GM23338 (cell line): ENCODE data around the gene LGALS8. TPM values are rescaled to one million over a fixed set of nuclear protein-coding genes. Genes with fewer than 3 reads are reported as not detected.

Experiments
- ATAC-seq: fragments of 200-7000 bp; cut with Tn5 transposase; 3 replicates; pipeline ENCODE4 v1.9.1; 2020
- DNase-seq: peaks from one replicate; pipeline ENCODE4 v3.0.0-alpha.2; 2015; ENCODE audit warnings: low spot score
- H2AFZ ChIP-seq: fragments of 200-600 bp; sonication (generic); 2 replicates; pipeline ENCODE4 v1.8.0; 2016; ENCODE audit warnings: antibody characterized with exemption, mild to moderate bottlenecking, moderate library complexity
- H3F3A ChIP-seq: fragments of 200-600 bp; sonication (generic); replicated peaks from 2 replicates; pipeline ENCODE4 v1.8.0; 2017; ENCODE audit warnings: antibody characterized with exemption, mixed run types, low read depth
- H3K27ac ChIP-seq: fragments of 200-600 bp; sonication (generic); 2 replicates; pipeline ENCODE4 v1.6.1; 2016; ENCODE audit warnings: low read depth
- H3K27me3 ChIP-seq: fragments of 200-600 bp; sonication (generic); 2 replicates; pipeline ENCODE4 v1.8.0; 2016; ENCODE audit warnings: mild to moderate bottlenecking, mixed run types, moderate library complexity; ENCODE audit not compliant: insufficient read depth
- H3K36me3 ChIP-seq: fragments of 200-600 bp; sonication (generic); 2 replicates; pipeline ENCODE4 v1.8.0; 2016; ENCODE audit warnings: mild to moderate bottlenecking; ENCODE audit not compliant: insufficient read depth
- H3K4me1 ChIP-seq: fragments of 200-600 bp; sonication (generic); 2 replicates; pipeline ENCODE4 v1.8.0; 2016; ENCODE audit warnings: mild to moderate bottlenecking, moderate library complexity; ENCODE audit not compliant: insufficient read depth
- H3K4me2 ChIP-seq: fragments of 200-600 bp; sonication (generic); 2 replicates; pipeline ENCODE4 v1.7.1; 2017; ENCODE audit warnings: mixed run types
- H3K4me3 ChIP-seq: fragments of 200-600 bp; sonication (generic); 2 replicates; pipeline ENCODE4 v1.6.1; 2016; ENCODE audit warnings: mixed run types
- H3K79me2 ChIP-seq: fragments of 200-600 bp; sonication (generic); replicated peaks from 2 replicates; pipeline ENCODE4 v1.8.0; 2017; ENCODE audit warnings: mild to moderate bottlenecking; ENCODE audit not compliant: insufficient read depth
- H3K9me2 ChIP-seq: fragments of 200-600 bp; sonication (generic); 2 replicates; pipeline ENCODE4 v1.8.0; 2017; ENCODE audit not compliant: insufficient read depth
- H4K20me1 ChIP-seq: fragments of 200-600 bp; sonication (generic); replicated peaks from 2 replicates; pipeline ENCODE4 v1.8.0; 2017; ENCODE audit warnings: mild to moderate bottlenecking; ENCODE audit not compliant: insufficient read depth
- H3K27ac Mint-ChIP-seq: 2 replicates; pipeline ENCODE4 v1.8.0; 2020; ENCODE audit warnings: inconsistent platforms, mild to moderate bottlenecking, moderate library complexity, mixed read lengths
- H3K27me3 Mint-ChIP-seq: 3 replicates; pipeline ENCODE4 v1.8.0; 2022; ENCODE audit warnings: low read depth, mild to moderate bottlenecking, moderate library complexity, mixed read lengths, inconsistent platforms; ENCODE audit not compliant: insufficient read depth, poor library complexity
- H3K36me3 Mint-ChIP-seq: 3 replicates; pipeline ENCODE4 v1.8.0; 2021; ENCODE audit warnings: low read depth, mild to moderate bottlenecking, inconsistent platforms, moderate library complexity, mixed read lengths
- H3K4me1 Mint-ChIP-seq: 3 replicates; pipeline ENCODE4 v1.8.0; 2020; ENCODE audit warnings: mild to moderate bottlenecking, inconsistent platforms, mixed read lengths
- H3K4me3 Mint-ChIP-seq: 3 replicates; pipeline ENCODE4 v1.8.0; 2021; ENCODE audit warnings: moderate library complexity, mild to moderate bottlenecking, inconsistent platforms, mixed read lengths
- H3K9me3 Mint-ChIP-seq: 3 replicates; pipeline ENCODE4 v1.8.0; 2020; ENCODE audit warnings: moderate library complexity, mild to moderate bottlenecking, inconsistent platforms, mixed read lengths
- ETS1 ChIP-seq: IDR thresholded peaks from 2 replicates; pipeline ENCODE4 v1.6.1; 2016; ENCODE audit warnings: antibody characterized with exemption
- EZH2 ChIP-seq: fragments of 200-600 bp; sonication (generic); IDR thresholded peaks from one replicate; pipeline ENCODE4 v1.8.0; 2017; ENCODE audit warnings: antibody characterized with exemption, mild to moderate bottlenecking, low read depth; ENCODE audit not compliant: unreplicated experiment
- EZH2phosphoT487 ChIP-seq: fragments of 200-600 bp; sonication (generic); IDR thresholded peaks from one replicate; pipeline ENCODE4 v1.8.1; 2018; ENCODE audit warnings: antibody characterized with exemption; ENCODE audit not compliant: unreplicated experiment
- POLR2AphosphoS5 ChIP-seq: IDR thresholded peaks from 2 replicates; pipeline ENCODE4 v1.6.1; 2016; ENCODE audit warnings: antibody characterized with exemption, low read depth
- REST ChIP-seq: IDR thresholded peaks from one replicate; pipeline ENCODE4 v1.6.1; 2018; ENCODE audit warnings: antibody characterized with exemption; ENCODE audit not compliant: unreplicated experiment
- STAT1 ChIP-seq: IDR thresholded peaks from one replicate; pipeline ENCODE4 v1.6.1; 2016; ENCODE audit warnings: antibody characterized with exemption; ENCODE audit not compliant: unreplicated experiment
- ZNF114 ChIP-seq: fragments of 250-450 bp; sonication (Bioruptor Pico); IDR thresholded peaks from 2 replicates; pipeline ENCODE4 v1.5.0; 2020; ENCODE audit warnings: mild to moderate bottlenecking, moderate library complexity
- ZNF462 ChIP-seq: fragments of 250-450 bp; sonication (Bioruptor Pico); IDR thresholded peaks from 2 replicates; pipeline ENCODE4 v1.5.0; 2020; ENCODE audit warnings: mild to moderate bottlenecking, moderate library complexity
- polyA plus RNA-seq: library from polyadenylated mRNA; unstranded; fragments of >200 nt; fragmentation: Nextera tagmentation; extraction: Ambion mirVana; gene quantifications from 2 replicates; pipeline ENCODE4 v1.2.1, GENCODE V29; 2016
- total RNA-seq: library from RNA; depleted of rRNA; stranded (reverse); fragments of >200 nt; shearing (Covaris generic); gene quantifications from 2 replicates; pipeline ENCODE4 v1.2.3, GENCODE V29; 2014

Gene LGALS8
- total and polyA plus RNA-seq, 2 experiments from 2014 or later = 10.1 to 11.5 TPM

- no peak overlapping the region for H3K4me2 ChIP-seq
- H2AFZ ChIP-seq = no peak overlapping the region
- no peaks in the 10 kb centered on the region for H3K9me2 ChIP-seq
- no peak overlapping the region for H3K27ac ChIP-seq
- H3K79me2 ChIP-seq = no peaks in the 10 kb centered on the region
- no peaks in the 10 kb centered on the region for H3K4me1 ChIP-seq
- Mint-ChIP-seq H3K27me3 (peaks cover 6% of the 10 kb centered on the region), H3K36me3 (peaks cover 8% of the 10 kb centered on the region; the same call in 2 of the 3 replicates), H3K27ac (no peak overlapping the region), H3K4me1 (peaks cover 9% of the 10 kb centered on the region), H3K4me3 (no peak overlapping the region), H3K9me3 (no peaks in the 10 kb centered on the region)
- no peaks in the 10 kb centered on the region for H3K36me3 ChIP-seq
- TF ChIP-seq ZNF114 (CRISPR knock-in tag) = no peak
- TF ChIP-seq POLR2AphosphoS5 = no peak
- no peak for TF ChIP-seq EZH2
- no peak for TF ChIP-seq STAT1
- no peak overlapping the region for H3K4me3 ChIP-seq
- no peaks in the 10 kb centered on the region; the same call in none of the 2 replicates for H4K20me1 ChIP-seq
- no peaks in the 10 kb centered on the region for H3K27me3 ChIP-seq
- H3F3A ChIP-seq = no peaks in the 10 kb centered on the region
- ATAC-seq = no peak
- DNase-seq = no peak
Observed at GRCh38 chr1:236532850-236533249, 9.1 kb downstream of the LGALS8 start.

GRCh38 chr1:236534151-236534651, 10.4 kb downstream of the LGALS8 start:
- ATAC-seq = no peak
- Mint-ChIP-seq H3K36me3 (peaks cover 8% of the 10 kb centered on the region; the same call in 2 of the 3 replicates), H3K9me3 (no peaks in the 10 kb centered on the region), H3K27me3 (peaks cover 3% of the 10 kb centered on the region), H3K27ac (no peak overlapping the region), H3K4me1 (peaks cover 9% of the 10 kb centered on the region; the same call in 2 of the 3 replicates), H3K4me3 (no peak overlapping the region)
- DNase-seq = no peak
- H3K27ac ChIP-seq = no peak overlapping the region
- TF ChIP-seq EZH2phosphoT487 (no peak), ETS1 (no peak), ZNF462 (CRISPR knock-in tag) (no peak), EZH2 (no peak), ZNF114 (CRISPR knock-in tag) (no peak), STAT1 (no peak), REST (no peak)
- no peaks in the 10 kb centered on the region for H3K9me2 ChIP-seq
- no peak overlapping the region for H3K4me2 ChIP-seq
- H3K4me3 ChIP-seq = no peak overlapping the region
- H3K36me3 ChIP-seq = no peaks in the 10 kb centered on the region
- no peaks in the 10 kb centered on the region for H3K4me1 ChIP-seq
- no peaks in the 10 kb centered on the region for H3K79me2 ChIP-seq
- no peaks in the 10 kb centered on the region for H3K27me3 ChIP-seq
- no peak overlapping the region for H2AFZ ChIP-seq
- H3F3A ChIP-seq = no peaks in the 10 kb centered on the region
- no peaks in the 10 kb centered on the region; the same call in none of the 2 replicates for H4K20me1 ChIP-seq
